GM19438 (cell line): ENCODE data around the gene RAD50.

Experiments used
- ATAC-seq: cut with Tn5 transposase; IDR thresholded peaks from one replicate; pipeline ENCODE4 v1.9.1; 2021; ENCODE audit warnings: low read depth; ENCODE audit not compliant: unreplicated experiment

RAD50 gene

GRCh38 chr5:132673488-132673887 lies 116.7 kb downstream of the RAD50 start:
- no peak for ATAC-seq

GRCh38 chr5:132673939-132674630 lies 117.3 kb downstream of the RAD50 start, which contains the start of gene IL4:
Gene IL4 (plus strand): TSS chr5:132673989. CDS start chr5:132674051, 62 bp downstream.
- no peak for ATAC-seq

DNA sequence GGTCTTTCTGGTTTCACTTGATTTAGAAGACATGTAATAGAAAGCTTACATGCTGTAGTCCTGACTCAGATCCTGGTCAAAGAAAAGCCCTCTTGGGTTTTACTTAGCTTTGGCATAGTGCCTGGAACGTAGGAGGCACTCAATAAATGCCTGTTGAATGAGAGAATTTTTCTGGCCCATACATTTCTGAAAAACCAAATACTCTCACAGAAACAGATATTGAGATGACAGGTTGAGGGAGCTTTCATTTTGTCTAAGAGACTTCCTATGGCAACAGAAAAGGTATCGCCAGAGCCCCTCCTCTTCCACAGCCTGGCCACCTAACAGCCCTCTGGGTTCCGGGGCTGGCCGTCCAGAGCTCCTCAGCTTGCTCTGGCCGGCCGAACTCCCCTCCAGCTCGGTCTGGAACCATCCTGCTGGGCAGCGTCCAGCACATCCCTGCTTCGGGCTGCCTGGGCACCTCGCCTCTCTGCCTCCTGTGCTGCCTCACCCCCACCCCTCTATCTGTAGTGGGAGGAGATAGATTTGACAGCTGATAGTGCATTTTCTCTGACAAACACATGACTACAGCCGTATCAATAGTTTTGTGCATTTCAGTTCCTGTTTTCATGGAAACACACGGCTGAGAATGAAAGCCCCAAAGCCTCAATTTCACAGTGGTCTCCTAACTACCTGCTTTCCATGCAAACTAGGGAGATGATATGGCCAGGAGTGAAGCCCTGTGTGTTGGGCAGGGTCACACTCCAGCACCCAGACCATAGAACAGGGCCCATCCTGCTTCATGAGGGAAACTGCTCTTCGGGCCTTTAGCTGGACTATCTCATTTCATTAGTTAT lies 118.1 kb downstream of the RAD50 start:
- ATAC-seq = peak; percentile 82

- ATAC-seq = no peak
Observed at GRCh38 chr5:132675936-132676689, 119.3 kb downstream of the RAD50 start.

GRCh38 chr5:132677191-132677590 lies 120.4 kb downstream of the RAD50 start:
- no peak for ATAC-seq

- no peak for ATAC-seq
Observed at GRCh38 chr5:132677682-132678400, 121.1 kb downstream of the RAD50 start.

- no peak for ATAC-seq
Observed at GRCh38 chr5:132678735-132679134, 122.0 kb downstream of the RAD50 start.

DNA sequence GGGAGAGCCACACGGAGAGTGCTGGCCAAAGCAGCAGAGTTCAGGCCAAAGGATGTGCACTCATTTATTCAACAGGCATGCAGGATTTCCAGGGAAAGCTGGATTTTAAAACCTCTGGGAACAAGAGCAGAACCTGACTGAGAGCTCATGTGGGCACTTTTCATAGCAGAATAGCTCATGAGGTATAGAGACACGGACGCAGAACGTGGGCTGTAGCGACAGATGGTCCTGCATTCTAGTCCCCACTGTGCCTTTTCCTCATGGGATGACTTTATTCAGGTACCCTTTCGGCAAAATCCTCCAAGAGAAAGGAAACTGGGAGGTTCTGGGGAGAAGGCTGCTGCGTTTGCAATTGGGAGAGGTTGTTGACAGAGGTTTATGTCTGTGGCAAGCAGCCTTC lies 122.4 kb downstream of the RAD50 start:
- no peak for ATAC-seq

DNA sequence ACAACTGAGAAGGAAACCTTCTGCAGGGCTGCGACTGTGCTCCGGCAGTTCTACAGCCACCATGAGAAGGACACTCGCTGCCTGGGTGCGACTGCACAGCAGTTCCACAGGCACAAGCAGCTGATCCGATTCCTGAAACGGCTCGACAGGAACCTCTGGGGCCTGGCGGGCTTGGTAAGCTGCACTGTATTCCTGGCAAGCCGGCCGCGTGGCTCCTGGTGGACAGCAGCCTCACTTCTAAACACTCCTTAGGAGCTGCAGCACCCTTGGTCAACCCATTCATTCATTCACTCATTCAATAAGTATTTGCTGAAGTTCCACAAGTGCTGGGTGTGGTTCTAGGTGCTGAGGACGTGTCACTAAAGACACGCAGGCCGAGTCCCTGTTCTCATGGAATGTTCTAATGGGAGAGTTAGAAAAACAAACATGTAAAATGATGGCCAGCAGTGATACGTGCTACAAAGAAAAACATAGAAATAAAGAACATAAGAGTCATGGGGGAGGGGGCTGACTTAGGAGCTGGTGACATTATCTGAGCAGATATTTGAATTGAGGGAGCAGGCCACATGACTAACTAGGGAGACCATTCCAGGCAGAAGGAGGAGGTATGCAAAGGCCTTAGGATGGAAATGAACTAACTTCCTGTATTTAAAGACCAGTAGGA lies 123.1 kb downstream of the RAD50 start:
- ATAC-seq = no peak

DNA sequence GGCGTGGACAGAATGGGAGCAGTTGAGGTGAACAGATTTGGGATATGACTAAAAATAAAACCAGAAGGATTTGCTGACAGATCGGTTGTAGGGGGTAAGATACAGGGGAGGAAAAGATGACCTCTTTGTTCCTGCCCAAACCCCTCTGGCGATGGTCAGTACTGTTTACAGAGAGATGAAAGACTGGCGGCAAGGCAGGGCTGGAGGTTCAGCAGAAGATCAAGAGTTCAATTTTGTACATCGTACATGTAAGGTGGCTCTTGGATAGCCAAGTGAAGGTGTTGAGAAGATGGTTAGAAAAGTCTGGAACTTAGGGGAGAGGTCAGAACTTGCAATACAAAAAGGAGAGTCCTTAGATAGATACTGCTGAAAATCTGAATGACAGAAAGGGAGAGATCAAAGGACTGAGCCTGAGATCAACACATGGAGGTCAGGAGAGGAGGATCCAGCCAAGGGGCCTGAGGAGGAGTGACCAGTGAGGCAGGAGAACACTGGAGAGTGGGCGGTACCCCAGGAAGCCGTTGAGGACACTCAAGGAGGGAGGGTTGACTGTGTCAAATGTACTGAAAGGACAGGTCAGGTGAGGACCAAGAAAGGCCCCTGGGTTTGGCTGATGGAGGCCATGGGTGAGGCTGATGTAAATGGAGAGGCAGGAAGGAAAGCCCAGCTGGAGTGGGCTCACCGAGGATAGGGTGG lies 124.2 kb downstream of the RAD50 start:
- ATAC-seq = no peak

DNA sequence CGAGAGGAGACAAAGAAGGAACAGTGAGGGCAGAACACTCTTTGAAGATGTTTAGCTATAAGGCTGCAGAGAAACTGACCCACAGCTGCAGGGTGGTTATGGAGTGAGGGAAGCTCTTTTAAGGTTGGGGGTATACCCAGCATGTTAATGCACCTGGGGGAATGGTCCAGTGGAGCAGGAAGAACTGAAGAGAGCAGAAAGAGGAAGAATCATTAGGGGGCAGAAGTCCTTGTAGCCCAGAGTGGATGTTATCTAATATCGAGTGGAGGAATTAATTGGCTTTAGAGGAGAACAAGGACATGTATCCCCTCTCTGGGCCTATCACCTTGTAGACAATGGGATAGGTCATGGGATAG lies 124.7 kb downstream of the RAD50 start:
- no peak for ATAC-seq

DNA sequence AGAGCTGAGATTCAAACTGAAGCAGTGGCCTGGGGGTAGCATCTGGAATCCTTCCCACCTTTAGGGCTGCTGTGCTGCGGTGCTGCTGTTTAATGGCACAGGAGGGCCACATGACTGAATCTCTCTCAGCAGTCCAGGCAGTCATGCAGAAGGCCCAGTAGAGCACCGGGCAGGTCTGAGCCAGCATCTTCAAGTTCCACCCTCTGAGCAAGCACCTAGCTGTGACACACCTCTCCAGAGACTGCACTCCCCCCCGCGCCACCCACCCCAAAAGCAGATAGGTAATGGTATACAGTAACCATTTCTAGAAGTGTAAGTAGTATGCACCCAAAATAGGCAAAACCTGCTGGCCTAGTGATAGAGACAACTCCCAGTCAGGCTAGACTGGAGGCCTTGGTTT lies 125.2 kb downstream of the RAD50 start:
- ATAC-seq = no peak

DNA sequence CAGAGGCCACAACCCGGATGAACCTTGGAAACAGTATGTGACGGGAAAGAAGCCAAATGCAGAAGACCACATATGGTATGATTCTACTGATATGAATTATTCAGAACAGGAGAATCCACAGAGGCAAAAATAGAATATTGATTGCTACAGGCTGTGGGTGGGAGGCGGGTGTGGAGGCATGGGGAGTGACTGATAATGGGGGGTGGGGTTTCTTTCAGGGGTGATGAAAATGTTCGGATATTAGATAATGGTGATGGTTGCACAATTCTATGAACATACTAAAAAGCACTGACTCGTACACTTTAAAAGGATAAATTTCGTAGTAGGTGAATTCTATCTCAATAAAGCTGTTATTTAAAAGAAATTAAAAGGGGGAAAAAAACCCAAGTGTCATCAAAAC lies 127.7 kb downstream of the RAD50 start:
- ATAC-seq = no peak

- ATAC-seq = no peak
Observed at GRCh38 chr5:132684922-132685720, 128.3 kb downstream of the RAD50 start.

DNA sequence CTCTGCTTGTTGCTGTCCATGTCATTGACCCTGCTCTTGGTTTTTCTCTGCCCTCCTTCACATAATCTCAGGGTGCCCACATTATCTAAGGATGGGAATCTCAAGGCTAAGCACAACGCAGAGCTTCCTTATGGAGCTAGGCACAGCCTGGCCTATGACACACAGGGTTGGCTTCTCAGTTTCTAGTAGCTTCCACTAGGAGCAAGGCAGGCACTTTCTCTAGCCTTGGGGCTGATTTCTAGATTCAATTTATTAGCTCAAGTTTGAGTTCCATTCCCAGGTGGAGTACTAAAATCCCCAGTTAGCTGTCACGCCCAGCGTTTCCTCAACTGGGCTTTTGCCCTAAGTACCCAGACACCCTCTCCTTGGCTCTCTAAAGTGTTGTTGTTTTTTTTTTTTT lies 129.4 kb downstream of the RAD50 start:
- ATAC-seq = no peak

GRCh38 chr5:132687995-132688394 lies 131.2 kb downstream of the RAD50 start:
- no peak for ATAC-seq

- ATAC-seq = no peak
Observed at GRCh38 chr5:132688536-132689339, 132.0 kb downstream of the RAD50 start.

GRCh38 chr5:132689513-132689912 lies 132.7 kb downstream of the RAD50 start:
- ATAC-seq = no peak
